Measurements from ENCODE around the gene BRD7.

DNA sequence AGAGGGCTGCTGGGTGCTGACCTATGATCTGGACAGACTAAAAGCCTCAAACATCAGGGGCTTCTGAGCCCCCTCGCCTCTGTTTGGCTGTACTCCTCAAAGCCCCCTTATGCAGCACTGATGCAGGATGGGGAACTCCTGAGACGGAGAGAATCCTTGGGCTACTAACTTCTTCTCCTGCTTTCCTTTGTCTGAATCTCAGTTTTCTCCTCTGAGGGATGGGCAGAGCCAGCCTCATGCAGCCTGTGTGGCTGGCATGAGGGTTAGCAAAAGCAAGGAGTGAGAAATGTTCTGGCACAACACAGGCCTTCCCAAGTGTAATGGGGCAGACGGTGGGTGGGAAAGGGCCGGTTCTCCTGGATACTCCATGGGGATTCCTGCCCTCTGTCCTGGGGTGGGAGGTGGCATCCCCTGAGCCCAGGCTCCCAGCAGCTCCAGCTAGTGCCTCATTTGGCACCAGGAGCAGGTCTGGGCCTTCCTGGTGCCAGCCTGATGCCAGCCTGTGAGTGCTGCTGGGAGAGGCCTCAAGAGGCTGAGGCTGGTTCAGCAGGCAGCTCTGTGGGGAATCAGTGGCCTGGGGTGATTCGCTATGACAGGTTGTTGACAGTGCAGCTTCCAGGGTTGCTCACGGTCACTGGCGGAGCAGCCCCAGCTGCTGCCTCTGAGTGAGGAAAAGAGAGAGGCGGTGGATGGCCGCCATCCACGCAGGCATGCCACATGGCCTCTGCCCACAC, 4.0 kb upstream of the BRD7 start:
- no peak for TF ChIP-seq POLR2AphosphoS5 (IDR thresholded peaks at IDR 0.05)
- TF ChIP-seq, protein P1, sequence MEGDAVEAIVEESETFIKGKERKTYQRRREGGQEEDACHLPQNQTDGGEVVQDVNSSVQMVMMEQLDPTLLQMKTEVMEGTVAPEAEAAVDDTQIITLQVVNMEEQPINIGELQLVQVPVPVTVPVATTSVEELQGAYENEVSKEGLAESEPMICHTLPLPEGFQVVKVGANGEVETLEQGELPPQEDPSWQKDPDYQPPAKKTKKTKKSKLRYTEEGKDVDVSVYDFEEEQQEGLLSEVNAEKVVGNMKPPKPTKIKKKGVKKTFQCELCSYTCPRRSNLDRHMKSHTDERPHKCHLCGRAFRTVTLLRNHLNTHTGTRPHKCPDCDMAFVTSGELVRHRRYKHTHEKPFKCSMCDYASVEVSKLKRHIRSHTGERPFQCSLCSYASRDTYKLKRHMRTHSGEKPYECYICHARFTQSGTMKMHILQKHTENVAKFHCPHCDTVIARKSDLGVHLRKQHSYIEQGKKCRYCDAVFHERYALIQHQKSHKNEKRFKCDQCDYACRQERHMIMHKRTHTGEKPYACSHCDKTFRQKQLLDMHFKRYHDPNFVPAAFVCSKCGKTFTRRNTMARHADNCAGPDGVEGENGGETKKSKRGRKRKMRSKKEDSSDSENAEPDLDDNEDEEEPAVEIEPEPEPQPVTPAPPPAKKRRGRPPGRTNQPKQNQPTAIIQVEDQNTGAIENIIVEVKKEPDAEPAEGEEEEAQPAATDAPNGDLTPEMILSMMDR (IDR thresholded peaks at IDR 0.05 in 8 of 11, conservative IDR thresholded peaks at IDR 0.05 in 3 of 11), result no peak
- no peak for TF ChIP-seq POLR2A (IDR thresholded peaks at IDR 0.05)
